GM18519 (cell line): ENCODE measurements around the gene DNAH7.

Source experiments
- ATAC-seq: cut with Tn5 transposase; IDR thresholded peaks from one replicate; pipeline ENCODE4 v1.9.1; 2021; ENCODE audit warnings: mild to moderate bottlenecking, moderate library complexity; ENCODE audit not compliant: unreplicated experiment, low FRiP score

DNAH7 gene

GRCh38 chr2:196079052-196079451, 10.4 kb upstream of the DNAH7 start:
- ATAC-seq: no peak

DNA sequence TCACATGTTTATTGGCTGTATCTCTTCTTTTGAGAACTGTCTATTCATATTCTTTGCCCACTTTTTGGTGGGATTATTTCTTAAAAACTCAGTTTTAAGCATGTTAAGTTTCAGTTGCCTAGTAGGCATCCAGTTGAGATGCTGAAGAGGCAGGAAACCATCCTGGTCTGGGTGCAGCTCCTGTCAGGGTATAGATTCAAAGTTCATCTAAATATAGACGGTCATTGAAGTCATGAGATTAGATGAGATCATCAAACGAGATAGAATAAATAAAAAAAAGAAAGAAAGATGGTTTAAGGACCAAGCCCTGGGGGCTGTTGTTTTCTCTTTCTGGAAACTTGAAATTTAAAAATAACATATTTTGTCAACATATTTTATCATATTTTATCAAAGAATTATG, 9.2 kb upstream of the DNAH7 start:
- ATAC-seq: no peak

- peak; percentile 62 for ATAC-seq
Measured at GRCh38 chr2:196076778-196077568, 8.3 kb upstream of the DNAH7 start.

DNA sequence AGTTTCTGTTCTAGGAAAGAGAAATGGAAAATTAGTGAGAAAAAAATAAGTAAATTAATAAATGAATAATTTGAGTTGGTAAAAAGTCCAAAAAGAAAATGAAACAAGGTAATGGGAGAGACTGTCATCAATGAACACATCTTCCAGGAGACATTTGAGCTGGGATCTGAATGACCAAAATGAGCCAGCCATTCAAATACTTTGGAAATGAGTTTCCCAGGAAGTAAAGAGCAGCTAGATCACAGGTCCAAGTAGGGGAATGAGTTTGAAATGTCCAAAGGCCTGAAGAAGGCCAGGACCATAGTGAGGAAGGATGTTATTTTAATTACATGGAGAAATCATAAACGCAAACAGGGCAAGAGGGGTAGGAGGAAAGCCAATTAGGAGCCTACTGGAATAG, 6.6 kb upstream of the DNAH7 start:
- ATAC-seq: no peak

GRCh38 chr2:196074631-196075030, 6.0 kb upstream of the DNAH7 start:
- no peak for ATAC-seq

GRCh38 chr2:196073521-196073920, 4.9 kb upstream of the DNAH7 start:
- ATAC-seq: no peak

GRCh38 chr2:196067088-196067382, 1.6 kb downstream of the DNAH7 start:
- ATAC-seq: no peak

GRCh38 chr2:196066291-196067087, 2.1 kb downstream of the DNAH7 start:
- ATAC-seq: no peak

- no peak for ATAC-seq
Measured at GRCh38 chr2:196063773-196064172, 4.9 kb downstream of the DNAH7 start.

GRCh38 chr2:196059491-196059960, 9.1 kb downstream of the DNAH7 start:
- no peak for ATAC-seq

DNA sequence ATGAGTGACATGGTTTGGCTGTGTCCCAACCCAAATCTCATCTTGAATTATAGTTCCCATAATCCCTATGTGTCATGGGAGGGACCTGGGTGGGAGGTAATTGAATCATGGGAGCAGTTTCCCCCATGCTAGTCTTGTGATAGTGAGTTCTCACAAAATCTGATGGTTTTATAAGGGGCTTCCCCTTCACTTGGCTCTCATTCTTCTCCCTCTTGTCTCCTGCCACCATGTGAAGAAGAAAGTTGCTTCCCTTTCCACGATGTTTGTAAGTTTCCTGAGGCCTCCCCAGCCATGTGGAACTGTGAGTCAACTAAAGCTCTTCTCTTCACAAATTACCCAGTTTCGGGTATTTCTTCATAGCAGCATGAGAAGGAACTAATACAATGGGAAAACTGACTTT, 14.0 kb downstream of the DNAH7 start:
- ATAC-seq: no peak

GRCh38 chr2:196046123-196046917, 22.3 kb downstream of the DNAH7 start:
- peak; percentile 36 for ATAC-seq

- no peak for ATAC-seq
Measured at GRCh38 chr2:196041786-196042185, 26.9 kb downstream of the DNAH7 start.

GRCh38 chr2:196040218-196040617, 28.4 kb downstream of the DNAH7 start:
- no peak for ATAC-seq

DNA sequence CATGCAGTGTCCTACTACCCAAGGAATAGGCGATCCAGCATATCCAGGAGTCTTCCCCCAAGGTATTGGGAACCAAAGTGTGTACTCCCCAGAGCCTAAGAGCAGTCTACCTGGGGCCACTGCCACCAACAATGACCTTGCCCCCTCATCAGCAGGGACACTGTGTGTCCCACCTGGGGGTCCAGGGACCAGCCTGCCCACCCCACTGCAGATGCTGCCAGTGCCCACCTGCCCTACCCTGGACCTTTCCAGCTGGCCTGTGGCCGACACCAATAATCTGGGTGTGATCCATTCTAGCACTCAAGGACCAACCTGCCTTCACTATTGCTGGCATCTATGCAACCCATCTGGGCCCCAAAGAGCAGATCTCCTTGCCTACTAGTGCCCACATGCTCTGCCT, 32.2 kb downstream of the DNAH7 start:
- ATAC-seq: no peak

GRCh38 chr2:196018037-196018436, 50.6 kb downstream of the DNAH7 start:
- ATAC-seq: no peak

DNA sequence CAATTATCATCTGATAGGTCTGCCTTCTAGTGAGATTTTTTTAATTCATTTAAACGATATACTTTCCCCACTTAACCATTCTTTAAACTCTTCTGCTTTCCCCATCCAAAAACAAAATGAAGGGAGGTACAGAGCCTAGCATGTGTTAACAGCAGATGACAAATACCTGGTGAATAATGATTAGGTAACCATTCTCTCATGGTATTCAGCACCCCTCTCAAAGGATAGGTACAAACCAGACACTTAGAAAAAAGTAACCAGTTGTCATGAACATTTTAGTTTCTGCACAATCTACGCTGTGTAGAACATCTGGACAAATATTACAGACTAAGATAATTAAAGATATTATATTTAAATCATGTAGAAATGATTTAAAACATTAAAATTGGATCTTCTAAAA, 56.3 kb downstream of the DNAH7 start:
- ATAC-seq: no peak

DNA sequence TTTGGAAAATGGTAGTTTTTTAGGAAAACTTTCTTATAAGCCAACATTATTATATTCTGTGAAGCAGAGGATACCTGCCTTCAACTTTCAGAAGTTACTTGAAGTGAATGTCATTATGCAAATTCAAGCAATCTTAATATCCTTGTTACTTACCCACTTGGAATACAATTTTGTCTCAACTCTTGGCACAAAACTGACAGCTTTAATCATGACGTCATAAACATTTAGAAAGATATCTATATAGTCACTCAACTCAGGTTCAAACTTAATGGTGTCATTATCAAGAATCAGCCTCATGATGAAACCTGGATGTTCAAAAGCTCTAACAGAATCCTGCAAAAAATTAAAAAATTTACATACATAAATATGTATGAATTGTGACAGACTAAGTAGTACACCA, 68.1 kb downstream of the DNAH7 start:
- ATAC-seq: no peak

DNA sequence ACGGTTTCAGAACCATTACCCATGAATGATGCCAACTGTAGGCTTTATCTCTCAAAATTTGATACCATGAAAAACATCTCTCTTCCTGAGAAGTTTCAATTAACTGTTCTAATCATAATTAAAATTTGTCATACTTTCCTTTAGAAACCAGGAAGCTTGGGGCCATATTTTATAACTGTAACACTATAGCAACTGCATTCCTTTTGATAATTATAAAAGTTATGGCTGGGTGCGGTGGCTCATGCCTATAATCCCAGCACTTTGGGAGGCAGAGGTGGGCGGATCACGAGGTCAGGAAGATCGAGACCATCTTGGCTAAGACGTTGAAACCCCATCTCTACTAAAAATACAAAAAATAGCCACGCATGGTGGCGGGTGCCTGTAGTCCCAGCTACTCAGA, 70.6 kb downstream of the DNAH7 start:
- ATAC-seq: no peak

- ATAC-seq: no peak
Measured at GRCh38 chr2:195995499-195995898, 73.1 kb downstream of the DNAH7 start.

GRCh38 chr2:195993623-195994022, 75.0 kb downstream of the DNAH7 start:
- no peak for ATAC-seq
